H9 (cell line): ENCODE data around the gene SAG. TPM values are rescaled to one million over a fixed set of nuclear protein-coding genes. Genes with fewer than 3 reads are reported as not detected.

ENCODE experiments used
- DNase-seq: peaks from one replicate; pipeline ENCODE4 v3.0.0-alpha.2; 2017
- H2AFZ ChIP-seq: one replicate; pipeline ENCODE4 v1.6.1; 2013; ENCODE audit warnings: mild to moderate bottlenecking, low read length, control low read depth, moderate library complexity
- H2AK5ac ChIP-seq: 2 replicates; pipeline ENCODE4 v1.6.1; 2013; ENCODE audit warnings: low read length, control low read depth, mixed read lengths; ENCODE audit not compliant: insufficient read length
- H2BK120ac ChIP-seq: one replicate; pipeline ENCODE4 v1.6.1; 2013; ENCODE audit warnings: low read depth, mild to moderate bottlenecking, low read length, control low read depth, inconsistent platforms; ENCODE audit not compliant: poor library complexity, severe bottlenecking
- H2BK12ac ChIP-seq: 2 replicates; pipeline ENCODE4 v1.6.1; 2013; ENCODE audit warnings: low read length, control low read depth, mixed read lengths, low read depth; ENCODE audit not compliant: insufficient read length
- H2BK15ac ChIP-seq: 2 replicates; pipeline ENCODE4 v1.6.1; 2013; ENCODE audit warnings: low read depth, low read length, control low read depth
- H2BK20ac ChIP-seq: one replicate; pipeline ENCODE4 v1.6.1; 2013; ENCODE audit warnings: low read depth, mild to moderate bottlenecking, low read length, control low read depth, inconsistent platforms; ENCODE audit not compliant: poor library complexity, severe bottlenecking
- H2BK5ac ChIP-seq: 2 replicates; pipeline ENCODE4 v1.6.1; 2013; ENCODE audit warnings: low read length, control low read depth, mixed read lengths; ENCODE audit not compliant: insufficient read length
- H3K14ac ChIP-seq: 2 replicates; pipeline ENCODE4 v1.6.1; 2013; ENCODE audit warnings: low read length, control low read depth; ENCODE audit not compliant: insufficient read depth
- H3K18ac ChIP-seq: 2 replicates; pipeline ENCODE4 v1.6.1; 2013; ENCODE audit warnings: low read depth, mild to moderate bottlenecking, mixed read lengths, low read length, control low read depth; ENCODE audit not compliant: insufficient read length
- H3K23ac ChIP-seq: 2 replicates; pipeline ENCODE4 v1.6.1; 2013; ENCODE audit warnings: low read length, control low read depth, mixed read lengths, low read depth; ENCODE audit not compliant: insufficient read length
- H3K23me2 ChIP-seq: 2 replicates; pipeline ENCODE4 v1.6.1; 2013; ENCODE audit warnings: low read depth, mild to moderate bottlenecking, mixed read lengths, low read length, control low read depth; ENCODE audit not compliant: insufficient read length, poor library complexity, severe bottlenecking
- H3K27ac ChIP-seq: 2 replicates; pipeline ENCODE4 v1.5.1; 2013; ENCODE audit warnings: low read length, control low read depth, mixed read lengths, low read depth; ENCODE audit not compliant: insufficient read length
- H3K27me3 ChIP-seq: 2 replicates; pipeline ENCODE4 v1.6.1; 2013; ENCODE audit warnings: low read length, control low read depth, inconsistent platforms; ENCODE audit not compliant: insufficient read depth
- H3K4ac ChIP-seq: 2 replicates; pipeline ENCODE4 v1.6.1; 2013; ENCODE audit warnings: low read depth, mild to moderate bottlenecking, control low read depth, inconsistent platforms, low read length, moderate library complexity
- H3K4me1 ChIP-seq: 2 replicates; pipeline ENCODE4 v1.6.1; 2013; ENCODE audit warnings: low read length, control low read depth, inconsistent platforms; ENCODE audit not compliant: insufficient read depth
- H3K4me2 ChIP-seq: 2 replicates; pipeline ENCODE4 v1.6.1; 2013; ENCODE audit warnings: low read length, control low read depth, mixed read lengths; ENCODE audit not compliant: insufficient read length, insufficient read depth
- H3K56ac ChIP-seq: 2 replicates; pipeline ENCODE4 v1.6.1; 2013; ENCODE audit warnings: low read depth, mild to moderate bottlenecking, mixed read lengths, low read length, control low read depth; ENCODE audit not compliant: insufficient read length
- H3K79me1 ChIP-seq: 2 replicates; pipeline ENCODE4 v1.6.1; 2013; ENCODE audit warnings: low read depth, mild to moderate bottlenecking, moderate library complexity, low read length, control low read depth, inconsistent platforms; ENCODE audit not compliant: insufficient read depth, poor library complexity, severe bottlenecking
- H3K79me2 ChIP-seq: 2 replicates; pipeline ENCODE4 v1.6.1; 2013; ENCODE audit warnings: low read length, control low read depth, inconsistent platforms; ENCODE audit not compliant: insufficient read depth
- H3K9ac ChIP-seq: 2 replicates; pipeline ENCODE4 v1.6.1; 2013; ENCODE audit warnings: low read length, control low read depth, mixed read lengths; ENCODE audit not compliant: insufficient read length; ENCODE audit errors: extremely low read depth
- H3K9me3 ChIP-seq: one replicate; pipeline ENCODE4 v1.6.1; 2013; ENCODE audit warnings: low read depth, low read length, inconsistent platforms; ENCODE audit not compliant: control insufficient read depth
- H3T11ph ChIP-seq: one replicate; pipeline ENCODE4 v1.6.1; 2013; ENCODE audit warnings: mild to moderate bottlenecking, low read length, control low read depth, inconsistent platforms
- H4K20me1 ChIP-seq: one replicate; pipeline ENCODE4 v1.6.1; 2013; ENCODE audit not compliant: control insufficient read depth, insufficient read length, insufficient read depth
- H4K5ac ChIP-seq: 2 replicates; pipeline ENCODE4 v1.6.1; 2013; ENCODE audit warnings: low read depth, mild to moderate bottlenecking, mixed read lengths, low read length, control low read depth; ENCODE audit not compliant: insufficient read length
- H4K8ac ChIP-seq: replicated peaks from 2 replicates; pipeline ENCODE4 v1.6.1; 2013; ENCODE audit warnings: low read length, control low read depth, mixed read lengths, low read depth; ENCODE audit not compliant: insufficient read length
- H4K91ac ChIP-seq: 2 replicates; pipeline ENCODE4 v1.6.1; 2013; ENCODE audit warnings: low read depth, mild to moderate bottlenecking, moderate library complexity, mixed read lengths, low read length, control low read depth; ENCODE audit not compliant: insufficient read length
- H3K27ac Mint-ChIP-seq, 3 experiments: 2 replicates in 2 of 3; 3 replicates in 1 of 3; pipeline ENCODE4 v1.8.0; 2020 to 2021; ENCODE audit warnings: mixed read lengths in 3 of 3, mild to moderate bottlenecking in 1 of 3, moderate library complexity in 1 of 3
- H3K27me3 Mint-ChIP-seq: 2 replicates; pipeline ENCODE4 v1.8.0; 2021; ENCODE audit warnings: low read depth, mild to moderate bottlenecking, moderate library complexity, mixed read lengths
- H3K36me3 Mint-ChIP-seq, 3 experiments: 2 replicates in 2 of 3; 3 replicates in 1 of 3; pipeline ENCODE4 v1.8.0; 2020 to 2021; ENCODE audit warnings: low read depth in 3 of 3, mixed read lengths in 3 of 3; ENCODE audit not compliant: insufficient read depth in 1 of 3
- H3K4me1 Mint-ChIP-seq, 2 experiments: 2 replicates each; pipeline ENCODE4 v1.8.0; 2020; ENCODE audit warnings: mixed read lengths in 2 of 2
- H3K4me3 Mint-ChIP-seq, 2 experiments: 2 replicates in 1 of 2; 3 replicates in 1 of 2; pipeline ENCODE4 v1.8.0; 2020 to 2021; ENCODE audit warnings: mild to moderate bottlenecking in 2 of 2, mixed read lengths in 2 of 2, moderate library complexity in 1 of 2
- H3K9me3 Mint-ChIP-seq, 2 experiments: 2 replicates in 1 of 2; 3 replicates in 1 of 2; pipeline ENCODE4 v1.8.0; 2020; ENCODE audit warnings: mild to moderate bottlenecking in 2 of 2, mixed read lengths in 2 of 2, moderate library complexity in 1 of 2
- CTCF ChIP-seq: fragments of 200-600 bp; sonication (generic); conservative IDR thresholded peaks from 3 replicates; pipeline ENCODE4 v1.8.0; 2021; ENCODE audit warnings: antibody characterized with exemption, mild to moderate bottlenecking
- WGBS: extraction: QIAGEN DNeasy Blood & Tissue Kit; methylation state at CpG from one replicate; pipeline ENCODE4 v1.1.7; 2013; ENCODE audit warnings: missing lambda C conversion rate, low lambda C conversion rate, mixed read lengths; ENCODE audit not compliant: insufficient read length; ENCODE audit errors: extremely low coverage; 5-methylcytosine and 5-hydroxymethylcytosine counted together
- total RNA-seq: library from RNA; stranded (reverse); gene quantifications from 2 replicates; pipeline ENCODE4 v1.2.1, GENCODE V29; 2021

The SAG gene
- total RNA-seq, 1 experiment from 2014 or later = not detected

- Mint-ChIP-seq H3K4me3 (no peak overlapping the region; a peak in 1 of 5 replicates), H3K4me1 (peaks cover 14 to 15% of the 10 kb centered on the region in 2 experiments), H3K9me3 (no peaks in the 10 kb centered on the region; a peak in 1 of 5 replicates), H3K27ac (no peak overlapping the region), H3K27me3 (peaks cover 100% of the 10 kb centered on the region), H3K36me3 (no peaks in the 10 kb centered on the region; a peak in 2 of 7 replicates)
- Histone ChIP-seq H3K4me1 (peaks cover 2% of the 10 kb centered on the region; the same call in 1 of the 2 replicates), H4K5ac (no peak overlapping the region), H2BK5ac (no peak overlapping the region), H3K56ac (no peak overlapping the region), H3K9me3 (no peaks in the 10 kb centered on the region), H2BK120ac (no peak overlapping the region), H3K9ac (no peak overlapping the region), H3T11ph (no peak overlapping the region), H4K8ac (no peak overlapping the region), H2BK20ac (no peak overlapping the region), H4K91ac (no peak overlapping the region), H3K79me2 (no peaks in the 10 kb centered on the region), H3K27ac (no peak overlapping the region), H3K79me1 (no peaks in the 10 kb centered on the region), H3K23me2 (no peaks in the 10 kb centered on the region), H3K27me3 (no peaks in the 10 kb centered on the region), H3K4ac (no peak overlapping the region), H2BK12ac (no peak overlapping the region), H4K20me1 (peaks cover 2% of the 10 kb centered on the region), H2BK15ac (no peak overlapping the region), H3K4me2 (no peak overlapping the region), H2AFZ (no peak overlapping the region), H2AK5ac (no peak overlapping the region), H3K23ac (no peak overlapping the region), H3K14ac (no peak overlapping the region), H3K18ac (no peak overlapping the region)
- no peak for TF ChIP-seq CTCF
- WGBS = no CpG with 5 or more reads among the region's 4 CpGs
- DNase-seq = no peak
These were observed 21.3 kb downstream of the SAG start for GRCh38 chr2:233328922-233329321.
